DMS53 treated with DMSO at 0.1 percent for 48 hours (cell line): ENCODE results near the gene KCTD4.

ENCODE experiments used
- DNase-seq: peaks from one replicate; lab custom pipeline; 2025; ENCODE audit not compliant: unreplicated experiment; lab: John Stamatoyannopoulos, UW

The KCTD4 gene

GRCh38 chr13:45179428-45179827 lies 21.4 kb downstream of the KCTD4 start:
- no peak for DNase-seq

GRCh38 chr13:45178349-45179162 lies 22.3 kb downstream of the KCTD4 start:
- DNase-seq = no peak

GRCh38 chr13:45174478-45174877 lies 26.4 kb downstream of the KCTD4 start:
- DNase-seq = no peak

- DNase-seq = no peak
Observed at GRCh38 chr13:45168555-45168930, 32.3 kb downstream of the KCTD4 start.

- DNase-seq = no peak
Observed at GRCh38 chr13:45167611-45168554, 33.0 kb downstream of the KCTD4 start.

- no peak for DNase-seq
Observed at GRCh38 chr13:45166858-45167257, 34.0 kb downstream of the KCTD4 start.

- DNase-seq = no peak
Observed at GRCh38 chr13:45162821-45163220, 38.0 kb downstream of the KCTD4 start.

- no peak for DNase-seq
Observed at GRCh38 chr13:45162194-45162593, 38.7 kb downstream of the KCTD4 start.

- DNase-seq = no peak
Observed at GRCh38 chr13:45156565-45157361, 44.1 kb downstream of the KCTD4 start.

- DNase-seq = no peak
Observed at GRCh38 chr13:45149964-45150363, 50.9 kb downstream of the KCTD4 start.

GRCh38 chr13:45143346-45143751 lies 57.5 kb downstream of the KCTD4 start:
- no peak for DNase-seq
